GM18517 (cell line): ENCODE results near the gene POR.

Experiments
- ATAC-seq: cut with Tn5 transposase; IDR thresholded peaks from one replicate; pipeline ENCODE4 v1.9.1; 2021; ENCODE audit warnings: mild to moderate bottlenecking, moderate library complexity; ENCODE audit not compliant: unreplicated experiment

The POR gene

DNA sequence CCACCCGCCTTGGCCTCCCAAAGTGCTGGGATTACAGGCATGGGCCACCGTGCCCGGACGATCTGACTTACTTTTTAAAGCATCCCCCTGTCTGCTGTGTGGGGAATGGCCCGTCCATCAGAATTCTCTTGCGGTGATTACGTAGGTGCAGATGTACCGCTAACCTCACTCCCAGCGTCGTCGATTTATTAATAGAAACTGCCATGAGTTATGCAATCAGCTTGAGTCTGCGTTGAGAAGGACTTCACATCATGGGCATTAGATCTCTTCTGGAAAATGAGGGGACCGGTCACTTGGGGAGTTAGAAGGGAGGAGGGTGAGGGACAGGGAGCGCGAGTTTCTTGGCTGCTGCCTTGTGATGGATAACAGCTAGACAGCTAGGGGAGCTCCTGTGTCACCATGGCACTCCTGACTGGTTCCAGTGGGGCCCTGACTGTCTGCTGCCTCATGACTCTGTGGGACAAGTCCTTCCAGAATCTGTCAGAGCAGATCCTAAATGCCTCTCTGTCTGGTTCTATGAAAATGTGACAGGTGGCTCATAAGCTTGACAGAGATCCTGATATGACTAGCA lies 35.2 kb downstream of the POR start:
- ATAC-seq = no peak

GRCh38 chr7:75951506-75951905 lies 36.6 kb downstream of the POR start:
- ATAC-seq = no peak

DNA sequence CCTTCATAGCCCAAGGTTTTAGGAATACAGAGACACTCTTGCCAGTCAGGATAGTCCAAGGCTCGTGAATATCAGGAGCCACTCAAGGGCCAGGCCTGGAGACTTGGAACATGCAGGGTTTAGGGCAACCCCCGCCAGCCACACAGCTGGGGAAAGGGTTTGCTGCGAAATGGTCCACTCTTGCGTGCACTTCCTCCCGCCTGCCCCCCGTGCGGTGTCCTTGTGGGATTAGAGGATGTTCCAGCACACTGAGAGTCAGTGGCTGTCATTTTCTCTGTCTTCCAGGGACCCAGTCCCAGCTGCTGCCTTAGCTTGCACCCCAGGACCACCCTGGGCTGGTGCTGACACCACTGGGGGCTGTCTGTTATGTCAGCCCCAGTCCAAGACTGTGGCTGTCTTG lies 38.5 kb downstream of the POR start:
- ATAC-seq = no peak

GRCh38 chr7:75953931-75954330 lies 39.0 kb downstream of the POR start:
- ATAC-seq = no peak

DNA sequence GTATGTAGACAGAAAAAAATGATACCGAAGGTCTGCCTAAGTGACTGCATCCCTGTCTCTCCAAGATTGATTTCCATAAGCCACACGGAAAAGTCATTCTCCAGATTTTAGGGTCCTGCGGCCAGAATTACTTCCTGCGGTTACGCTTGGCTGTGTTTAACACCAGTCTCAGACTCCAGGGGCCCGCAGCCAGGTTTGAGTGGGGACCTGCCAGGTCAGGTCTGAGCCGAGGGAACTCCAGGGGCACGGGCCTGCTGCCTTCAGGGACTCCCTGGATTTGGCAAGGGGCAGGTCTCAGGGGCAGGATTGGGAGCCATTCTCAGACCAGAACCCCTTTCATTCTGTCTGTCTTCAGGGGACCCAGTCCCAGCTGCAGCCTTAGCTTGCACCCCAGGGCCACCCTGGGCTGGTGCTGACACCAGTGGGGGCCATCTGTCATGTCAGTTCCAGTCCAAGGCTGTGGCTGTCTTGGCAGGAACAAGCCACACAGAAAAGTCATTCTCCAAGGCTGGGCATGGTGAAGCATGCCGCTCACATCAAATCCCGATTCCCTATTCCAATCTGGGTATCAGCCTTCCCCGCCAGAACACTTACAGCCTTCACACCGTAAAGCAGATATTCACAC lies 40.5 kb downstream of the POR start:
- ATAC-seq = no peak

DNA sequence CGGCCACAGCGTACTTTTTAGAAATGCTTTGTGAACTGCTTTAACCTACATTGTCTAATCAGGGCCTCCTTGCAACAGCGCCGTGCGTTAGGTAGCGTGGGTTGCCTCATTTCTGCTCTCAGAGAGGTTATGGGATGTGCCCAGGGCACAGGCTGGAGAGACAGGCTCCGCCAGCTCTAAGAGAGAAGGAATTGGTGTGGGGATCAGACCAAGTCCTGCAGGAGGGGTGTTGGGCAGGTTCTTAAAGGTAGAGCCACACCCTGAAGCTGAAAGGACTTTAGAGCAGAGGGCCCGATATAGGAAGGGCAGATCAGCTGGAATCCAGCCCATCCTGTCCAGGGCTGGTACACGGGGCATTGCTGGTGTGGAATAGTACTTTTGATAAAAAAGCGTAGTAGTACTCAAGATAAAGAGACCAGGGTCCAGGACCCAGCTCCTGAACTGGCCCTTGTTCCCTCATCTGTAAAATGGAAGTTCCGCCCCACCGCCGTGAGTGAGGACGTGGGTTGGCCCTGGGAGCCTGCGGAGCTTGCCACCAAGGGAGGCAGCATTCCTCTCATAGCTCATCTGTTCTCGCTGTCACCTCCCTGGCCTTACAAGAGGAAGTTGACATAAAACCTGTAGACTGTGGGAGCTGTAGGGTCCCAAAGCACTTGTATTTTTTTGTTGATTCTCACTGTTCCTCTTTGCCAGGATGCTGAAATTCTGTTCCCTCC lies 42.2 kb downstream of the POR start:
- no peak for ATAC-seq

GRCh38 chr7:75958802-75959543 lies 44.0 kb downstream of the POR start:
- ATAC-seq = no peak

DNA sequence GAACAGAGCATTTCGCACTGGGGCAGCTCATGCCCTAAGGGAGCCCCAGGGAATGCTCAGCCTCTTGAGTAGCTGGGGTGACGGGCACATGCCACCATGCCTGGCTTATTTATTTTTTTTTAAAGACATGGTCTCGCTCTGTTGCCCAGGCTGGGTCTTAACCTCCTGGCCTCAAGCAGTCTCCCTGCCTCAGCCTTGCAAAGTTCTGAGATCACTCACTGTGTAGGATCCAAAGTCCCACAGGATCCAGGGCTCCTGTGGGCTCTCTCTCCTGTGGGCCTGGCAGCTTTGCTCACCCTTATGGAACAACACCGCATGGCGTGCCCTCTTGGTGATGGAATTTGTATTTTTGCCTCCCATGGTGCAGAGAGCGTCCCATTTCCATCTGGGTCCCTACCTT lies 45.4 kb downstream of the POR start:
- ATAC-seq = no peak

- no peak for ATAC-seq
Measured at GRCh38 chr7:75961218-75961617, 46.3 kb downstream of the POR start.

- ATAC-seq = no peak
Measured at GRCh38 chr7:75962607-75963380, 47.8 kb downstream of the POR start.

GRCh38 chr7:75963381-75963995 lies 48.5 kb downstream of the POR start:
- ATAC-seq = no peak

DNA sequence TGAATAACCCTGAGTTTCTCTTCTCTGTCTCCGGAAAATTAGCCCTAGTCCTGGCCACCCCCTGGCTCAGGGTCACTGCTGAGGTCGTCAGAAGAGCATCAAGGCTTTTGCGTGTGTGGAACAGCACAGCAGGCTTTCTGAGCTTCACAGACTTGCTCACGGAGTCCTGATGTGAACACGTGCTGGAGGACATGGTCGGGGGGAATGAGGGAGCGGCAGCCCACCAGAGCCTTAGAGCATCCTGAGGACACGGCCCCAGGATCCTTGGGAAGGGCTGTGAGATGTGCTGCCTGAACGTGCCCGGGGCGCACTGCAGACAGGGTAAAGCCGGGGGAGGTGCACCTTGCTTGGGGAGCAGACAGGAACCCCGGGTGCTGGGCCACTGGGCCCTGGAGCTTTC lies 50.7 kb downstream of the POR start:
- no peak for ATAC-seq

- ATAC-seq = no peak
Measured at GRCh38 chr7:75966190-75966961, 51.4 kb downstream of the POR start.

DNA sequence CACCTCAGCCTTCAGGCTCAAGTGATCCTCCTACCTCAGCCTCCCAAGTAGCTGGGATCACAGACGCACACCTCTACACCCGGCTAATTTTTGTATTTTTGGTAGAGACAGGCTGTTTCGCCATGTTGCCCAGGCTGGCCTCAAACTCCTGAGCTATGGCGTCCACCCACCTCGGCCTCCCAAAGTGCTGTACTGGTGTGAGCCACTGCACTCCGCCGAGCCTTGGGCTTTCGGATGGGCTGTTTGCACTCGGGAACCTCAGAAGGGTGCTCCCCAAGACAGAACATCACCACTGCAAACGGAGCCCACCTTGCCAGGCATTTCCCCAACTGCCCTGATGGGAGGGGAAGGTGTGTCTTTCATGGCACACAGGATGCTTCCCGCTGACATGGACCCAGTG lies 52.1 kb downstream of the POR start:
- ATAC-seq = no peak

GRCh38 chr7:75967487-75967997 lies 52.6 kb downstream of the POR start:
- ATAC-seq = no peak

DNA sequence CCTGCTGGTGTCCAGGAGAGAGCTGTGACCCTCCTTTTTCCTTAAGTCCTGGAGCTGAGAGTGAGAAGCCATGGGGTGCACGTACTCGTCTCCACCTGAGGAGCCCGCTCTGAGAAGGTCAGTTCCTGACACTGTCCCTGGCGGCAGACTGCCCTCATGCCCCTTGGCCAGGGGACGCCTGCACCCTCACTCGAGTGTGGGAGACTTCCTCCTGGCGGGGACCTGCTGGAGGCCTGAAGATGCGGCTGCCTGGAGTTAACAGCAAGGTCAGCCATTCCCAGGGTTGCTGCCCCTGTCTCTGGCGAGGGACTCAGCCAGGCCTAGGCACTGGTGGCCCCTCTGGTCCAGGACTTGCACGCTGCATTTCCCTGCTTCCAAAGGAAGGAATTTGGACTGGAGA lies 53.1 kb downstream of the POR start:
- ATAC-seq = no peak

GRCh38 chr7:75968561-75969001 lies 53.6 kb downstream of the POR start:
- ATAC-seq = no peak

GRCh38 chr7:75969182-75969581 lies 54.2 kb downstream of the POR start:
- no peak for ATAC-seq

- ATAC-seq = no peak
Measured at GRCh38 chr7:75969704-75970498, 54.9 kb downstream of the POR start.
